ENCODE data around the gene E4F1.
A peak's percentile ranks its signal among the peaks of the same experiment; 100 is the strongest.
"Not testable (repeated sequence)": the region's sequence is repeated elsewhere in the genome, so short reads cannot be mapped to it uniquely, and the experiment has no call there.

E4F1 gene

GRCh38 chr16:2250652-2251295, 27.4 kb downstream of the E4F1 start:
- DNase-seq: peak; percentile 16

- peak; percentile 62 for DNase-seq
These were observed 28.1 kb downstream of the E4F1 start, which contains the start of gene ECI1 for GRCh38 chr16:2251296-2252111. TSS of gene ECI1 (minus strand) at chr16:2251587. CDS start at chr16:2251566, 21 bp downstream.

- no peak for DNase-seq
These were observed 29.4 kb downstream of the E4F1 start for GRCh38 chr16:2252806-2253148.

GRCh38 chr16:2253293-2253692, 29.9 kb downstream of the E4F1 start:
- no peak for DNase-seq

- no peak for DNase-seq
These were observed 33.2 kb downstream of the E4F1 start for GRCh38 chr16:2256531-2257140.

- DNase-seq: no peak
These were observed 34.3 kb downstream of the E4F1 start for GRCh38 chr16:2257726-2258125.

- not testable (repeated sequence) for DNase-seq
These were observed 35.1 kb downstream of the E4F1 start for GRCh38 chr16:2258530-2258929.

GRCh38 chr16:2260250-2260649, 36.9 kb downstream of the E4F1 start:
- DNase-seq: no peak

GRCh38 chr16:2263026-2263425, 39.6 kb downstream of the E4F1 start:
- not testable (repeated sequence) for DNase-seq

GRCh38 chr16:2266887-2267286, 43.5 kb downstream of the E4F1 start:
- DNase-seq: not testable (repeated sequence)

- not testable (repeated sequence) for DNase-seq
These were observed 44.1 kb downstream of the E4F1 start for GRCh38 chr16:2267505-2267912.

GRCh38 chr16:2267913-2268666, 44.7 kb downstream of the E4F1 start, which contains the start of gene RNPS1:
TSS of gene RNPS1 (minus strand) at chr16:2268126. CDS start at chr16:2264643, 3,483 bp downstream.
- peak; percentile 96 for DNase-seq

GRCh38 chr16:2270070-2270462, 46.7 kb downstream of the E4F1 start:
- DNase-seq: no peak

GRCh38 chr16:2270588-2271470, 47.4 kb downstream of the E4F1 start:
- DNase-seq: no peak

- no peak for DNase-seq
These were observed 48.6 kb downstream of the E4F1 start for GRCh38 chr16:2271848-2272461.

GRCh38 chr16:2273484-2273883, 50.1 kb downstream of the E4F1 start:
- no peak for DNase-seq

- DNase-seq: no peak
These were observed 50.5 kb downstream of the E4F1 start for GRCh38 chr16:2273931-2274330.

GRCh38 chr16:2275476-2276367, 52.3 kb downstream of the E4F1 start:
- no peak for DNase-seq

- DNase-seq: no peak
These were observed 53.2 kb downstream of the E4F1 start for GRCh38 chr16:2276368-2277195.
